Activated T-cell treated with anti-CD3 and anti-CD28 coated beads, Interleukin-2, amount 50 U/mL, for 4 hours (primary cell): Measurements from ENCODE around the gene ATP7A. TPM values are rescaled to one million over a fixed set of nuclear protein-coding genes. Genes with fewer than 3 reads are reported as not detected.
"Not testable (repeated sequence)": the region's sequence is repeated elsewhere in the genome, so short reads cannot be mapped to it uniquely, and the experiment has no call there.

Experiments used
- ATAC-seq, 2 donors: fragments of 200-7000 bp; cut with Tn5 transposase; one replicate each; pipeline ENCODE4 v1.10.0; 2021
- DNase-seq: peaks from one replicate; pipeline ENCODE4 v3.0.0-alpha.2; 2020
- H3K27me3 Mint-ChIP-seq: one replicate; pipeline ENCODE4 v1.8.0; 2021; ENCODE audit warnings: low read depth, mixed read lengths
- H3K36me3 Mint-ChIP-seq: one replicate; pipeline ENCODE4 v1.8.0; 2022; ENCODE audit warnings: mixed read lengths; ENCODE audit not compliant: insufficient read depth
- H3K4me1 Mint-ChIP-seq: one replicate; pipeline ENCODE4 v1.8.0; 2021; ENCODE audit warnings: low read depth, mixed read lengths
- H3K4me3 Mint-ChIP-seq: one replicate; pipeline ENCODE4 v1.8.0; 2021; ENCODE audit warnings: mild to moderate bottlenecking, moderate library complexity, mixed read lengths
- H3K9me3 Mint-ChIP-seq: one replicate; pipeline ENCODE4 v1.8.0; 2021; ENCODE audit warnings: mixed read lengths
- total RNA-seq, 3 donors: library from RNA; stranded (reverse); gene quantifications; one replicate each; pipeline ENCODE4 v1.2.1, GENCODE V29; 2021

Gene ATP7A
- total RNA-seq, result 1 to 10 TPM; 4.8 to 5.9 (median 5.3) TPM

- Mint-ChIP-seq H3K9me3 (no peaks in the 10 kb centered on the region), H3K4me3 (peak within 1 kb of the TSS; percentile 92), H3K4me1 (peaks cover 14% of the 10 kb centered on the region), H3K27me3 (no peaks in the 10 kb centered on the region), H3K36me3 (no peaks in the 10 kb centered on the region)
- DNase-seq, result peak; percentile 86
- peak; percentile 93 to 94 for ATAC-seq
Observed at GRCh38 chrX:77910108-77910840, at the start of gene ATP7A. TSS of gene ATP7A (plus strand) at chrX:77910693. CDS start at chrX:77971642, 60,949 bp downstream.

- ATAC-seq, result no peak
- DNase-seq, result no peak
- Mint-ChIP-seq H3K4me3 (no peak overlapping the region), H3K27me3 (no peaks in the 10 kb centered on the region), H3K4me1 (no peaks in the 10 kb centered on the region), H3K9me3 (no peaks in the 10 kb centered on the region), H3K36me3 (peaks cover 15% of the 10 kb centered on the region)
Observed at GRCh38 chrX:77875372-77875771, 35.1 kb upstream of the ATP7A start.

- not testable (repeated sequence) for H3K27me3 Mint-ChIP-seq, H3K36me3 Mint-ChIP-seq, H3K4me3 Mint-ChIP-seq, ATAC-seq, DNase-seq, H3K4me1 Mint-ChIP-seq, H3K9me3 Mint-ChIP-seq
Observed at GRCh38 chrX:77881418-77881817, 29.1 kb upstream of the ATP7A start.

GRCh38 chrX:77892887-77893286 is 17.6 kb upstream of the ATP7A start:
- H3K4me1 Mint-ChIP-seq, result peaks cover 25% of the 10 kb centered on the region
- no peak for DNase-seq

GRCh38 chrX:77893713-77894112 is 16.8 kb upstream of the ATP7A start:
- Mint-ChIP-seq H3K9me3 (no peaks in the 10 kb centered on the region), H3K36me3 (peaks cover 8% of the 10 kb centered on the region), H3K27me3 (no peaks in the 10 kb centered on the region), H3K4me1 (peaks cover 25% of the 10 kb centered on the region), H3K4me3 (peak overlapping the region; percentile 19)
- DNase-seq (no peak), ATAC-seq (no peak)

More at GRCh38 chrX:77892887-77893286, 17.6 kb upstream of the ATP7A start:
- no peak for ATAC-seq
- Mint-ChIP-seq H3K9me3 (no peaks in the 10 kb centered on the region), H3K36me3 (peaks cover 8% of the 10 kb centered on the region), H3K27me3 (no peaks in the 10 kb centered on the region), H3K4me3 (peak overlapping the region; percentile 64)

GRCh38 chrX:77894921-77895886 is 15.3 kb upstream of the ATP7A start, which contains the start of gene MAGT1:
TSS of gene MAGT1 (minus strand) at chrX:77895435. CDS start at chrX:77895410, 25 bp downstream.
- Mint-ChIP-seq H3K36me3 (peaks cover 4% of the 10 kb centered on the region), H3K9me3 (no peaks in the 10 kb centered on the region), H3K4me1 (peaks cover 21% of the 10 kb centered on the region), H3K27me3 (no peaks in the 10 kb centered on the region), H3K4me3 (peak within 1 kb of the TSS; percentile 98)
- peak; percentile 89 to 91 for ATAC-seq
- DNase-seq, result peak; percentile 84

- no peaks in the 10 kb centered on the region for H3K9me3 Mint-ChIP-seq
- H3K27me3 Mint-ChIP-seq, result no peaks in the 10 kb centered on the region
- peaks cover 21% of the 10 kb centered on the region for H3K4me1 Mint-ChIP-seq
- peak within 1 kb of the TSS; percentile 97 for H3K4me3 Mint-ChIP-seq
- DNase-seq (peak; percentile 36), ATAC-seq (peak; percentile 56 to 63)
- H3K36me3 Mint-ChIP-seq, result peaks cover 7% of the 10 kb centered on the region
Observed at GRCh38 chrX:77899081-77899828, 11.2 kb upstream of the ATP7A start, which contains the start of gene COX7B. TSS of gene COX7B (plus strand) at chrX:77899468. CDS start at chrX:77899554, 86 bp downstream.

GRCh38 chrX:77900688-77901087 is 9.8 kb upstream of the ATP7A start:
- Mint-ChIP-seq H3K4me3 (peak overlapping the region; percentile 97), H3K27me3 (no peaks in the 10 kb centered on the region), H3K4me1 (peaks cover 20% of the 10 kb centered on the region), H3K9me3 (no peaks in the 10 kb centered on the region), H3K36me3 (peaks cover 9% of the 10 kb centered on the region)
- ATAC-seq (no peak), DNase-seq (no peak)

GRCh38 chrX:77901506-77901905 is 9.0 kb upstream of the ATP7A start:
- peaks cover 19% of the 10 kb centered on the region for H3K4me1 Mint-ChIP-seq
- DNase-seq (no peak), ATAC-seq (no peak)
- H3K4me3 Mint-ChIP-seq, result peak overlapping the region; percentile 97
- no peaks in the 10 kb centered on the region for H3K9me3 Mint-ChIP-seq
- no peaks in the 10 kb centered on the region for H3K27me3 Mint-ChIP-seq
- H3K36me3 Mint-ChIP-seq, result peaks cover 9% of the 10 kb centered on the region

GRCh38 chrX:77917294-77917933 is 6.9 kb downstream of the ATP7A start:
- Mint-ChIP-seq H3K9me3 (no peaks in the 10 kb centered on the region), H3K4me3 (peak overlapping the region; percentile 64), H3K36me3 (no peaks in the 10 kb centered on the region), H3K27me3 (no peaks in the 10 kb centered on the region), H3K4me1 (peaks cover 28% of the 10 kb centered on the region)
- no peak for ATAC-seq
- no peak for DNase-seq

GRCh38 chrX:77918568-77918967 is 8.1 kb downstream of the ATP7A start:
- ATAC-seq, result no peak

GRCh38 chrX:77919370-77919769 is 8.9 kb downstream of the ATP7A start:
- H3K27me3 Mint-ChIP-seq, H3K9me3 Mint-ChIP-seq, DNase-seq, H3K36me3 Mint-ChIP-seq, ATAC-seq, H3K4me3 Mint-ChIP-seq: not testable (repeated sequence)
- peaks cover 21% of the 10 kb centered on the region for H3K4me1 Mint-ChIP-seq

More at GRCh38 chrX:77918568-77918967, 8.1 kb downstream of the ATP7A start:
- Mint-ChIP-seq H3K36me3 (no peaks in the 10 kb centered on the region), H3K27me3 (no peaks in the 10 kb centered on the region), H3K4me1 (peaks cover 23% of the 10 kb centered on the region), H3K4me3 (no peak overlapping the region), H3K9me3 (no peaks in the 10 kb centered on the region)
- no peak for DNase-seq

GRCh38 chrX:77922787-77923186 is 12.3 kb downstream of the ATP7A start:
- no peaks in the 10 kb centered on the region for H3K9me3 Mint-ChIP-seq
- no peaks in the 10 kb centered on the region for H3K27me3 Mint-ChIP-seq
- no peak for ATAC-seq
- peaks cover 8% of the 10 kb centered on the region for H3K4me1 Mint-ChIP-seq
- no peaks in the 10 kb centered on the region for H3K36me3 Mint-ChIP-seq
- DNase-seq, result no peak
- no peak overlapping the region for H3K4me3 Mint-ChIP-seq
